ENCODE data around the gene UBXN2A.
A peak's percentile ranks its signal among the peaks of the same experiment; 100 is the strongest.
"Not testable (repeated sequence)": the region's sequence is repeated elsewhere in the genome, so short reads cannot be mapped to it uniquely, and the experiment has no call there.

The UBXN2A gene

GRCh38 chr2:24043133-24043532 is 102.9 kb downstream of the UBXN2A start:
- DNase-seq (ENCODE audit: low read depth in 2 of 2), result not testable (repeated sequence)

- DNase-seq (ENCODE audit: low read depth in 2 of 2), result no peak
Measured at GRCh38 chr2:24045511-24046508, 105.5 kb downstream of the UBXN2A start.

DNA sequence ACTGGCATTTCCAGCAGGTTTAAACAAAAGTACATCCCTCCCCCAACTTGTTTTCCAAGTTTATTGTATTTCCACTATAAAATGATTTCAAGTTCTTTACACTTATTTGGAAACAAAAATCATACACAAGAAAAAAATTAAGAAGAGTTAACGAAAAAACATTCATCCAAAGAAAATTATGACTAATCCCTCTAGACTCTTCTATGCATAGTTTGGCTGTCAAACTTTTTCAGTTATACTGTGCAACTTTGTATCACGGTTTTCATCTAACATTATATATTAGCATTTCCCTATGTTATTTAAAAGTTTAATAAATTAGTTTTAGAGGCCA is 106.3 kb downstream of the UBXN2A start:
- no peak for DNase-seq (ENCODE audit: low read depth in 2 of 2)

DNA sequence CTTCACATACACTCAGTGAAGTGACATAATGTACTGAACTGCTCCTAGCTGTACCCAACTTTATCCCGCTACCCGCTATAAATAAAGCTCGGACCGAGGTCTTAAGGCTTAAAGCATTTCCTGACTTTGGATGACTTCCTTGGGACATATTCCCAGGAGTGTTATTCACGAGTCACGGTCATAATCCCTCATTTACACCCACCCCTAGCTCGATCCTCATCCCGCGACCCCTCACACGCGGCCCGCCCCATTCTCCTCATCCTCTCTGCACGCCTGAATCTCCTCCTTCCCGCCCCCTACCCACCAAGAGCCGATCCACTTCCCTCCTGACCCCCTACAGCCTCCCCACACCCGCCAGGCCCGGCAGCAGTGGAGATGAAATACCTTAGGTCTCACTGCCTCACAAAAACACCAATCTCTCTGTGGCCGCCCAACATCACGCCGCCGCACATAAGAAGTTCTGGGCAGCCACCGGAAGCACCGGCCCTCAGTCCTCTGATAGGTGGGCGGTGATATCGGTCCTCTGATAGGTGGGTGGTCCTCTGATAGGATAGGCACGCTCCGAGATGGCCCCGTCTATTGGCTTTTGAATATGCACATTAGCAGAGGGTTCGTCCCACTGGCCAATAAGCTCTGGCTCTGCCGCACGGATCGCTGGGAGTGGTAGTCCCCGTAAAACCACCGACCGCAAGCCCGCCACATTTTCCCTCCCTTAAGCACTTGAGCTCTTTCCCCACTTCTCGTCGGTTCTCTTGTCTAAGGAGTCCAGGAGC is 106.9 kb downstream of the UBXN2A start, which contains the start of gene WDCP:
Gene WDCP, minus strand, starts transcription at position 462 of the 773 bp plus-strand sequence. CDS start 7,897 bp downstream, outside the sequence.
- DNase-seq (ENCODE audit: low read depth in 2 of 2), result peak; percentile 93

DNA sequence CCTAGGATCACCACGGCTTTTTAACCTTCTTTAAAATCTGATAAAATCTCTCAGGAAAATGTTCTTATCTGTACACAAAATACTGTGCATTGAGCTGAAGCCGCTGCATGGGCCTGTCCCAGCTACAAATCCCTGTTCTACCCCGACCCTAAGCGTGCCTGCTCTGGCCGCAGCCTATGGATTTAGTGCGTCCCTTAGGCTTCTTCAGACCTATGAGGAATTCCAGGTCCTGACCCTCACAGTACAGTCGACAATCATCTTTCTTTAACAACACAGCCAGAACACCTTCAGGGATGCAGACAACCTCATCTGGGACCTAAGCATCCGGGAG is 107.4 kb downstream of the UBXN2A start:
- no peak for DNase-seq (ENCODE audit: low read depth in 2 of 2)

DNA sequence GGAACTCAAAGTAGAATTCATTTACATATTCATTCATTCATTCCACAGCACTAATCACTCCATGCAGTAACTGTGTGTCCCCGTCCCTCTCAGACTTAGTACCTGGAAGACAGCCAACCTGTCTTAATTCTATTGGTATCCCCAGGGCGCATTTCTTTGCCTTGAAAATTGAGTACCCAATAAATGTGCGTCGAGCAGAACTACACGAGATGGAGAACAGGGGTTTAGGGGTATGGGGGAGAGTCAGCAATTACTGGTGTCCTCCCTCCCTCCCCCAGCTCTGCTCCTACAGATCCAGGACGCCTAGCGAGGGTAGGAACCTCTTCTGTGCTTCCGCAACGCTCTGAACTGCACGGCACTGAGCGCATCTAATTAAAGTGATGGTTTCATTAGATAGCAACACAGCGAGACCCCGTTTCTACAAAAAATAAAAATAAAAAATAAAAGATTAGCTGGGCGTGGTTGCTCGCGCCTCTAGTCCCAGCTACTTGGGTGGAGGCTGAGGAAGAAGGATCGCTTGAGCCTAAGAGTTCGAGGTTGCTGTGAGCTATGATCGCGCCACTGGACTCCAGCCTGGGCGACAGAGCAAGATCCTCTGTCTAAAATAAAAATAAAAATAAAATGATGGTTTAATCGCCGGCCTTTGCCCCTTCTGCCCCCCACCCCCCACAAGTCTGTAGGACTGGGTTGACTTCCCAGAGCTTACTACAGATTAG is 108.7 kb downstream of the UBXN2A start:
- no peak for DNase-seq (ENCODE audit: low read depth in 2 of 2)

DNA sequence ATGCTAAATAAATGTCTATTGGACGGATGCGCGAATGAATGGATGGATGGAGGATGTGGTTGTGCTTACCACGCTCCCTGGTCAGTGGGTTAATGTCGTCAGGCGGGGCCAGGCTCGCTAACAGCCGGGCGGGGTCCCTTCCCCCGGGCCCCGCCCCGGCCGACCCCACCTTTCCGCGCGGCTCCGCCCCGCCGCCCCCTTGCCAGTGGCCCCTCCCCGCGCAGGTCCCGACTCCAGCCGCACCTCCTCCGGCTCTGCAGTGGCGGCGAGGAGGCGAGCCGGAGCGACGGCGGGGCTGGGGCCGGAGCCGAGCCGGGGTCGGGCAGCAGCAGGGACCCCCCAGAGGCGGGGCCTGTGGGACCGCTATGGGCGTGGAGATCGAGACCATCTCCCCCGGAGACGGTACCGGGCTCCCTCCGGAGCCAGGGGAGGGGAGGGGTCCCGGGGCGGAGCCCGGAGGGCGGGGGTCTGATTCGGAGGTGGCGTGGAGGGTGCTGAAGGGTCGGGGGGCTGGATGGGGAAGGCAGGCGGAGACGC is 109.3 kb downstream of the UBXN2A start, which contains the start of gene FKBP1B:
Gene FKBP1B, plus strand, starts transcription at position 257 of the 537 bp plus-strand sequence. Its CDS starts 109 bp downstream, at position 366.
- peak; percentile 45 to 60 for DNase-seq (ENCODE audit: low read depth in 2 of 2)

DNA sequence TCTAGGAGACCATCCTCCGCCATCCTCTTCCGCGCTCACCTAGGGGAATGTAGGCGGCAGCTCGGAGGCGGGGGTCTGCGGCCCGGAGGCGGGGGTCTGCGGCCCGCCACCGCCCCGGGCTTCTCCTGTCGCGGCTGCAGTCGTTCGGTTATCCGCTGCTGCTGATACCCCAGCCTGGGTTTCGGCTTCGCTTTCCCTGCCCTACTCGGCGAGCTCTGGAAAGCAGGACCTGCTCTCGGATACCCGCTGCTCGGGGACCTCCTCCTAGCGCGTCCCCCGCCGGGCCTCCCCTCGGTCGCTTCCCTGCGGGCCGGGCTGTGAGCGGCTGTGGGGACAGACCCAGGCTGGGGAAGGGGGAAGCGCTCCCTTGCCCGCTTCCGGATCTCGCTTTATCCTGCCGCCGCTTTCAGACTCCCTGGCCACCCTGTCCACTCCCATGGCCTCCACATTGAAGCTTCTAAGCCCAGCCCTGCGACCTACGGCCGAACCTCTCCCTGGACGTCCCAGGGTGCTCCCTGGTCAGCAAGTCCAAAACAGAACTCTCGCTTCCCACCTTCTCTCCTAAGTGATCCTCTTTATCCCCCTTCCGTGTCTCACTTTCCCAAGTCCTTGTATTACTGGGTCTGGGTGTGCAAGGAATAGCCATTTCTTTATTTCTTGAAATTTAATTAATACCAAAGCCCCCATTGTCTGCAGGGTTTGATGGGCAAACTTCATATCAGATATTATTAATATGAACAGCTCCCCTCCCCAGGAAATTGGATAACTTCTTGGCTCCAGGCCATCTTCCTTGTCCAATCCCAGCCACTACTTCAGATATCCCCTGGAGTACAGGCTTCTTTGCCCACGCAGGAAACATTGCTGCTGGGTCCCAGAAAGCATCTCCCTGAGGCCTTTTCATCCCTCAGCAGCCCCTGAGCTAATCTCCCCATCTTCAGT is 110.0 kb downstream of the UBXN2A start:
- DNase-seq (ENCODE audit: low read depth in 2 of 2), result no peak

DNA sequence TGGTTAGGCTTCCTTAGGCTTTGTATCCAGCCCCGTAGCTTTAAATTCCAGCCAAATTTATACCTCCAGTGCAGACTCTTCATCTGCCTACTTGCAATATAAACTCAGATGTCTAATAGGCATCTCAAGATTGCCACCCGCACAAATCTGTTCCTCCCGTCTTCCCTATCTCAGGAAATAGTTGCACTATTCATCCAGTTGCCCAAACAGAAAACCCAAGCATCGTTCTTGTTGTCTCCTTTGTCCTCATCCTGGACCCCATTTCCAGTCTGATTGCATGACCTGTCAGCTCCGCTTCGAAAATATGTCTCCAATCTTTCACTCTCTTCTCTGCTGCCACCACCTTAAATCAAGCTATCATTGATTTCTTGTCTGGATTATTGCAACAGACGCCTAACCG is 111.6 kb downstream of the UBXN2A start:
- no peak for DNase-seq (ENCODE audit: low read depth in 2 of 2)

DNA sequence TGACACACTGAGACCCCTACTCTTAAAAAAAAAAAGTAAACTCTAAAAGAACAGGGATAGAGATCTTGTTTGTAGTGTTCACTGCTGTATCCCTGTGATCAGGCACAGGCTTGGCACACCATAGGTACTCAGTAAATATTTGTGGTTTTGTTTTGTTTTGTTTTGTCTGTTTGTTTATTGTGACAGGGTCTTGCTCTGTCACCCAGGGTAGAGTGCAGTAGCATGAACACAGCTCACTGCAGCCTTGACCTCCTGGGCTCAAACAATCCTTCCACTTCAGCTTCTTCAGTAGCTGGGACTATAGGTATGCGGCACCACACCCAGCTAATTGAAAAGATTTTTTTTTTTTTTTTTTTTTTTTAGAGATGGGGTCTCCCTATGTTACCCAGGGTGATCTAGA is 112.7 kb downstream of the UBXN2A start:
- DNase-seq (ENCODE audit: low read depth in 2 of 2), result no peak

All from stimulated activated CD8-positive, alpha-beta memory T cell treated with anti-CD3 and anti-CD28 coated beads, Interleukin-15, amount 100 ng/mL, for 48 hours (primary cell).